AG04449 (cell line): Measurements from ENCODE around the gene TEAD1.

Source experiments
- CTCF ChIA-PET: fragments of 350-600 bp; formaldehyde crosslinking; extraction: SDS; loops from one replicate; lab custom pipeline; 2021; ENCODE audit warnings: antibody characterized with exemption; lab: Yijun Ruan, JAX
- POLR2A ChIA-PET: fragments of 400-600, 350-600 bp; formaldehyde crosslinking; extraction: SDS; loops from one replicate; lab custom pipeline; 2020; ENCODE audit warnings: antibody characterized with exemption, inconsistent platforms; lab: Yijun Ruan, JAX
- DNase-seq: peaks from one replicate; pipeline ENCODE4 v3.0.0-alpha.2; 2010; ENCODE audit warnings: low read depth, low spot score
- H3K4me3 ChIP-seq: 2 replicates; pipeline ENCODE4 v1.5.1; 2011; ENCODE audit warnings: low read depth, mild to moderate bottlenecking, control low read depth, low read length
- CTCF ChIP-seq: IDR thresholded peaks from one replicate; pipeline ENCODE4 v1.5.1; 2011; ENCODE audit warnings: mild to moderate bottlenecking, moderate library complexity, low read length, control low read depth, inconsistent platforms; ENCODE audit not compliant: insufficient read depth; ENCODE audit errors: missing control alignments

TEAD1 gene

GRCh38 chr11:12677131-12677530, 2.9 kb downstream of the TEAD1 start:
- POLR2A ChIA-PET: no interaction called here
- H3K4me3 ChIP-seq: peak overlapping the region; percentile 76
- DNase-seq: no peak
- no peak for TF ChIP-seq CTCF
- CTCF ChIA-PET: interaction anchor here (0.7 to 3.0 kb wide), 10 partner anchors 17 to 389 kb away, joined by 3 to 15 read pairs (median 4); no protein-coding TSS in a partner anchor

DNA sequence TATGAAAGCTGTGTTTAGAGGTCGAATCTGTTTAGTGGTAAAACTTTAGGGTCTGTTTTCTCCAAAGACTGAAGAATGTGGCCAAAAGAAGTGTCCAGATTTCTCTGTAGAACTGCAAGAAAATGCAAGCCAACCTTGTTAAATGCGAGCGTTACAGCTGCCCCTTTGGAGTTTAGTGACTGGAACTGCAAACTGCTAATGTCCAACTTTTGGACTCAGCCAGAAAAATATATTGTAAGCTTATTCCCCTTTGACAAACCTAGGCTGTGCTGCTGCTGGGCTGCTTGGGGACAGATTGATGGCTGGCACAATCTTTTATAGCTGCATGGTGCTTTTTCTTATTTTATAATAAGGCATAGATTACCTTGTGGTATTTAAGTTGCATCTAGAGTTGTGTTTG, 3.9 kb downstream of the TEAD1 start:
- ChIA-PET CTCF (interaction anchor here (1.3 to 4.1 kb wide), 8 partner anchors 16 to 389 kb away, joined by 4 to 28 read pairs (median 10); no protein-coding TSS in a partner anchor), POLR2A (interaction anchor here (1.1 kb wide), 1 partner anchor 244 kb away, joined by 3 read pairs; no protein-coding TSS in a partner anchor)
- peak overlapping the region; percentile 76 for H3K4me3 ChIP-seq
- no peak for TF ChIP-seq CTCF
- DNase-seq: no peak

GRCh38 chr11:12678991-12679390, 4.8 kb downstream of the TEAD1 start:
- H3K4me3 ChIP-seq: peak overlapping the region; percentile 24
- no peak for DNase-seq
- TF ChIP-seq CTCF: no peak
- CTCF ChIA-PET: interaction anchor here (1.3 to 4.1 kb wide), 8 partner anchors 15 to 348 kb away, joined by 4 to 28 read pairs (median 8); no protein-coding TSS in a partner anchor
- POLR2A ChIA-PET: interaction anchor here (0.8 to 1.1 kb wide), 2 partner anchors 106 to 245 kb away, joined by 3 to 4 read pairs; no protein-coding TSS in a partner anchor

DNA sequence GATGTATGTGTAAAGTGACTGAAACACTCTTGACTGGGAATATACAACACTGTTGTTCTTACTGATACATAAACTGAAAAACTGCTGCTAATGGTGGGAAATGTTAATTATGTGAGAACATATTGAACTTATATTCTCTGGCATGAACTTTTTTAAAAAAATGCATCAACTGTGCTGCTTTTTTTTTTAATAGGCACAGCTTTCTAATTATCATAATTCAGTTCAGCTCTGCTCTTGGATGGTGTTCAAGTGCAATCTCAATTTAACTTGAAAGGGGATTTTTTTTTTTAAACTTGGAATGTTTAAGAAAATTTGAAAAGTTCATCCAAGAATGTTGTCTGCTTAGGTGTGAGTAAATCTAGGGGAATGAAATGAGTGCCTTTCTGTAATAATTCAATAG, 5.2 kb downstream of the TEAD1 start:
- no peak for TF ChIP-seq CTCF
- DNase-seq: no peak
- ChIA-PET POLR2A (interaction anchor here (0.8 to 1.0 kb wide), 2 partner anchors 105 to 148 kb away, joined by 3 to 4 read pairs; no protein-coding TSS in a partner anchor), CTCF (interaction anchor here (1.3 to 4.1 kb wide), 7 partner anchors 15 to 347 kb away, joined by 4 to 28 read pairs (median 5); no protein-coding TSS in a partner anchor)
- peak overlapping the region; percentile 16 for H3K4me3 ChIP-seq

DNA sequence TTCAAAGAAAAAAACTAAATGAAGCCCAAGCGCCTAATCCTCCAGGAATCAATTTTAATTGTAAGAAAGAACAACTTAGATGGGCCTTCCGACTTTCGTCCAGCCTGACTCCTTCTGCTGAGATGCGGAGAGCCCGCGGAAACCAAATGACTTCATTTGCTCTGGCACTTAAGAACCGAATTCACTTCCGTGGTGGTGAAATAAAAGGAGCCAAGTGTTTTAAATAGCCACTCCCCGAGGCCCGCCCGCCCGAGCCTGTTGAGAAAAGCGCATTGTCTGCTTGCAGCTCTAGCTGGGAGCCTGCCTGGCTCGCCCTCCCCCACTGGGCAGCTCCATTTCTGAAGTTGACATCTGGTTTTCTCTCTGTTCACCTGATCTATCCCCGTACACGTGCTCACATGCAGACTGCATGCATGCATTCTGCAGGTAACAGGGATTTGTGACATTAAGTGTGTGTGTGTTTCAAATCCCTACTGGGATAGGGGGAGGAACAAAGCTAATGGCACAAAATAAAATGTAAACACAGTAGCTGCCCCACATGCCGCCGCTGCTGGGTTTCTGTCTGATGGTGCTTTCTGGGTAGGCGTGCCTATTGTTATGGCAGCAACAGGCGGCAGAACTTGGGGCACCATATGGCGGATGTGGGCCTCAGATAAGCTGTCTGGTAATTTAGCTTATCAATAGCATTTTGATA, 6.2 kb downstream of the TEAD1 start:
- POLR2A ChIA-PET: interaction anchor here (0.7 to 1.0 kb wide), 4 partner anchors 103 to 393 kb away, joined by 3 to 4 read pairs (median 3); no protein-coding TSS in a partner anchor
- no peak for TF ChIP-seq CTCF
- CTCF ChIA-PET: interaction anchor here (1.0 to 4.1 kb wide), 6 partner anchors 148 to 348 kb away, joined by 3 to 28 read pairs (median 5); no protein-coding TSS in a partner anchor
- H3K4me3 ChIP-seq: peak overlapping the region; percentile 31
- DNase-seq: peak; percentile 60

- H3K4me3 ChIP-seq: peak overlapping the region; percentile 9; the same call in 1 of the 2 replicates
- CTCF ChIA-PET: interaction anchor here (1.0 to 4.1 kb wide), 5 partner anchors 147 to 349 kb away, joined by 3 to 28 read pairs (median 5); no protein-coding TSS in a partner anchor
- POLR2A ChIA-PET: interaction anchor here (0.7 to 1.0 kb wide), 2 partner anchors 102 to 394 kb away, joined by 3 to 4 read pairs; no protein-coding TSS in a partner anchor
- no peak for TF ChIP-seq CTCF
- no peak for DNase-seq
Measured at GRCh38 chr11:12680940-12681258, 6.7 kb downstream of the TEAD1 start.
